ENCODE results near the gene NPY4R2. TPM values are rescaled to one million over a fixed set of nuclear protein-coding genes. Genes with fewer than 3 reads are reported as not detected.
"Not testable (repeated sequence)": the region's sequence is repeated elsewhere in the genome, so short reads cannot be mapped to it uniquely, and the experiment has no call there.

NPY4R2 gene
- polyA plus RNA-seq, 3 donors = 0.19 TPM; not detected in 2

DNA sequence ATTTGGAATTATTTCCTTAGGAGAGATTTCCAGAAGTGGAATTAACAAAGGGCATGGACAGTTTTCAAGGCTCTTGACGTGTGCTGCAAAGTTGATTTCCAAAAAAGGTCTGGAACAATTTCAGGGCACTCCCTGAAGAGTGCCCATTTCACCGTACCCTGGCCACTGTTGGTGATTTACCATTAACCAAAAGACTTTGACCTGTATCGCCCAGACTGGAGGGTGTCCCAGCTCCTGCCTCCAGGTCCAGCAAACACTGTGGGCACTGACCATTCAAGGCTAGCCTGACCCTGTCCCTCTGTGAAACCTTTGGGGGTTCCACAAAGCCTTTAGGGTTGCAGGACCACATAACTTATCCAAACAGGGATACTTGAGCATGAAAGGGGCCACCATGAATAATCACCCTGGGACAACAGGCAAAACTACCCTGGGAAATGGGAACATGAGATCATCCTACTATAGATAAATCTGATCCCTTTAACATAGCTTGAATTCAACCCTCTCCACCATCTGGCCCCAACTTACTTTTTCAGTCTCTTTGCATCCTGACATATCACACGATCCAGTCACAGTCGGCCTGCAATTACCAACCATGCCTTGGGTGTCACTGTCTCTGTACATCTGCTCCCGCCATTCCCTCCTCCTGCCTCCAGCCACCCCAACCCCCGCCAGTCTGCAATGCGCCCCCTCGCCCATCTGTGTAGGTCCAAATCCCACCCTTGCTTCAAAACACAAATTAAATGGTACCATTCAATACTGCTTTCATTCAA is 8.9 kb downstream of the NPY4R2 start:
- no CpG with 5 or more reads among the region's 9 CpGs for WGBS, 3 donors
- not testable (repeated sequence) for H3K27ac ChIP-seq (ENCODE audit: low read depth, low read length)

DNA sequence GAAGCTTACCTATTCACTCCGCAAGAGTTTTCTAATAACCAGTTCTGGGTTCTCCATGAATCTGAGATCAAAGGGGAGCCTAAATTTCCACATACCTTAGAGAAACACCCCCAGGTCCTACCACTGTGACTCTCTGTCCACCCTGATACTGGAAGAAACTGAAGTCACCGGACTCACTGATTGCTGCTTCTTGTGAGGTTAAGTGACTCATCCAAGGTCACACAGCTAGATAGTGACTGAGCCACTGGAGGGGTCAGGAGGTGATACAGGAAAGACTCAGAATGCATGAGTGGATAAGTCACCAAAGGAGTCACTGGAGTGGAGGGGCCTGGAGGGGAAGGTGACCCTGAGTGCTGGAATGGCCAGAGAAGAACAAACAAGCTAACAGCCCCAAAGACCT is 9.8 kb downstream of the NPY4R2 start:
- no CpG with 5 or more reads among the region's 2 CpGs for WGBS, 3 donors
- H3K27ac ChIP-seq (ENCODE audit: low read depth, low read length) = not testable (repeated sequence)

DNA sequence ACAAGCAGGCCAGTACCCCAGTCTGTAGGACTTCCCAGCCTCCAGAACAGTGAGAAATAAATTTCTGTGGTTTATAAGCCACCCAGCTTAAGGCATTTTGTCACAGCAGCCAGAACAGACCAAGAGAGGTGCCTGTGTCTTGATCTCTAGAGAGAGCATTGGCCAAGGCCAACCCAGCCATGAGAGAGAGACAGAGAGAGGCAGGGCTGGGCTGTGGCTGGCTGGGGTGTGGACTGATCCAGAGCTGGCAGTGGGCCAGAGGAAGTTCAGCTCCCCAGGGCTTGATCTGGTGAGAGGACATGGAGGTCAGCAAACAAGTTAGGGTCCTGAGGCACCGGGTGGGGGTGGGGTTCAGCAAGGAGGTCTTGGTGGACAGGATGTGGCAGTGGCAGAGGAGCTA is 14.4 kb downstream of the NPY4R2 start:
- WGBS, 3 donors = 67% methylated on average over 1 of the region's 1 CpG; no CpG with 5 or more reads in 2 of the 3 donors
- not testable (repeated sequence) for H3K27ac ChIP-seq (ENCODE audit: low read depth, low read length)

DNA sequence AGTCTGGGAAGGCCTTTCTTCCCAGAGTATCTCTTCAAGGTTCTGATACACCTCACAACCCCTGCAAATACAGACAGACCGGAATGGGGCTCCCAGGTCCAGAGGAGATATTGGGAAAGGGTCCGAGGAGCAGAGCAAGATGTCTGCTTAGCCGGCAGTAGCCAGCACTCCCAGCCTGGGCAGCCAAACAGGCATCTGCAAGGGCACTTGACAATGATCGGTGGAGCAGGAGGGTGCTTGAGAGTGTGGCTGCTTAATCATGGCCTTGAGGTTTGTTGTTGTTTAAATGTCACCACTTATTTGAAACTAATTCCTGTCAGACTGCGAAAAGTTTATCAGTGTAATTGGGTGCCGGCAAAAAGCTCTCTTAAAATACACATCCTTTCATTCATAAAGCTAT is 15.0 kb downstream of the NPY4R2 start:
- H3K27ac ChIP-seq (ENCODE audit: low read depth, low read length) = not testable (repeated sequence)
- WGBS, 3 donors = 96% methylated on average over 3 of the region's 6 CpGs; no CpG with 5 or more reads in 2 of the 3 donors

DNA sequence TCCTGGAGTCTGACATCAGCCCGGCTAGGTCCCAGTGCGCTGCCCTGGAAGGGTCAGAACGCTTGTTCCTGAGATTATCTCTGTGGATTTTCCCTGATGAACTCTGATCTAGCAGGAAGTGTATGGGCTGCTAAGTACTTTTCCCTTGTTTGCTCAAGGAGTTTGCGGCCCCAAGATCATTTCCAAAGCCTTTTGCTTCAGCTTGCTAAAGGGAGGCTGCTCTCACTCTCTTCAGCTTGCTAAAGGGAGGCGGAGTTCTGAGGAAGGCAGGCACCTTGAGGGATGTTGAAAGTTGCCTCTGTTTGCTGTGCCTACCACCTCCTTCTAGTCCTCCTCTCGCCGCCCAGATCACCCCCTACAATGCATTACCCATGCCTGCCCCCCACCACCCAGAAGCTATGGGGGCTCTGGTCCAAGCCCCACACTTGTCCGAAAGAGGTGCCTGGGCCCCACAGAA is 18.3 kb downstream of the NPY4R2 start:
- 62 to 82% (median 79%) methylated on average over 7 of the region's 8 CpGs for WGBS, 3 donors
- H3K27ac ChIP-seq (ENCODE audit: low read depth, low read length) = not testable (repeated sequence)

DNA sequence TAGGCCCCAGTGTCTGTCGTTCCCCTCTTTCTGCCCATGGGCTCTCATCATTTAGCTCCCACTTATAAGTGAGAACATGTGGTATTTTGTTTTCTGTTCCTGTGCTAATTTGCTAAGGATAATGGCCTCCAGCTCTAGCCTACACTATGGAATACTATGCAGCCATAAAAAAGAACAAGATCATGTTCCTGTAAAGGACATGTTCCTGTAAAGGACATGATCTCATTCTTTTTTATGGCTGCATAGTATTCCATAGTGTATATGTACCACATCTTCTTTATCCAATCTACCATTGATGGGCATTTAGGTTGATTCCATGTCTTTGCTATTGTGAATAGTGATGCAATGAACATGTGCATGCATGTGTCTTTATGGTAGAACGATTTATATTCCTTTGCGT is 19.2 kb downstream of the NPY4R2 start:
- 85% methylated on average over 1 of the region's 3 CpGs; no CpG with 5 or more reads in 2 of the 3 donors for WGBS, 3 donors

DNA sequence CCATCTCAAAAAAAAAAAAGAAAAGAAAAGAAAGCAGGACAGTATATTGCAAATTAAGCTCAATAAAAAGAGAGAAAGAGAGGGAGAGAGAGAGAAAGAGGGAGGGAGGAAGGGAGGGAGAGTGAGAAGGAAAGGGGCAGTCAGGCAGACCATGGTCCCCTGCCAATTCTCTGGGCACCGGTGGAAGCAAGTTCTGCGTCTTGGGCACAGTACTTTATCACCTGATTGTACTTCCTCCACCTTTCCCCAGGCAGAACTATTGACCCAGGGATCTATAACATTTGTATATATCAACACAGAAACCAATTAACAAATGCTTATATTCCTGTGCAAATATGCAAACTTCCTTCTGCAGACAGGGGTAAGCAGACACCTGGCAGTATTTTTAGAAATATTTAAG is 22.4 kb downstream of the NPY4R2 start:
- 8 to 42% (median 34%) methylated on average over 2 of the region's 2 CpGs for WGBS, 3 donors
- not testable (repeated sequence) for H3K27ac ChIP-seq (ENCODE audit: low read depth, low read length)

More for the DNA sequence above, 19.2 kb downstream of the NPY4R2 start:
- H3K27ac ChIP-seq (ENCODE audit: low read depth, low read length) = not testable (repeated sequence)

DNA sequence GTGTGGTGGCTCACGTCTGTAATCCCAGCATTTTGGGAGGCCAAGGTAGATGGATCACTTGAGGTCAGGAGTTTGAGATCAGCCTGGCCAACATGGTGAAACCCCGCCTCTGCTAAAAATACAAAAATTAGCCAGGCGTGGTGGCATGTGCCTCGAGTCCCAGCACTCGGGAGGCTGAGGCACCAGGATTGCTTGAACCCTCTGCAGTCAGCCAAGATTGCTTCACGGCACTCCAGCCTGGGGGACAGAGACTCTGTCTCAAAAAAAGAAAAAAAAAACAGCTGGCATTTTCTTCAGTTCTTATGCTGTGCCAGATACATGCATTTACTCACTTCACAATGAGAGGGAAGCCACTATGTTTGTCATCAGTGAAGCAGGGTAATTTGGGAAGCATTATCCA is 22.9 kb downstream of the NPY4R2 start:
- 66 to 77% (median 72%) methylated on average over 6 of the region's 6 CpGs for WGBS, 3 donors
- H3K27ac ChIP-seq (ENCODE audit: low read depth, low read length) = not testable (repeated sequence)

DNA sequence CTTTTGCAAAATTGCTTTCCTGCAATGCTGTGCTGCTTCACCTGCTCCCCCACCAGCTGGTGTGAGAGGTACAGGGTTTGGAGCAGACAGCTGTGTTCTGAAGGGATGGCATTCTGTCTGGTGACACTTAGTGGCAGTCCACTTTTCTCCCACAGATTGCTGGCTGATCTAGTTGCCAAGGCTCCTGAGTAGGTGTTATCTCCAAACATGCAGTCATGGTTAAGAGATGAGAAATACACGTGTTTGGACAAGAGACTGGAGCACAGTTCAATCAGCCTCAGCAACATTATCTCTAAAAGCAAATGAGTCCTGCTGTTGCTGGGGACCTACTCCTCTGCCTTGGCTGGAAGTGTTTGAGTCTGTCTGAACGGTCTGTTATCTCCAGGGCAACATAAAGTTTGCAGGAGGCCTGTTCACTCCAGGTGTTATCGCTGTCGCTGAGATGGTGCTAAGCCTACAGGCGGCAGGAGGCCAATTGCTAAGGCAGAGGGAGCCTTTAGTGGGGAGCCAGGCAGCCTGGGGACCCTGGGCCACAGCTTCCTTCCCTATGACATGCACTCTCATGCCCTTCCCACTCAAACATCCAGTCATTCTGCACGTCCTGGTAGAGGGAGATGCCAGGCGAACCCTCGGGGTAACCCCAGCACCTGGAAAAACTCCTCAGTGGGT is 24.0 kb downstream of the NPY4R2 start:
- not testable (repeated sequence) for H3K27ac ChIP-seq (ENCODE audit: low read depth, low read length)
- 24 to 70% (median 66%) methylated on average over 1 to 4 of the region's 8 CpGs for WGBS, 3 donors

DNA sequence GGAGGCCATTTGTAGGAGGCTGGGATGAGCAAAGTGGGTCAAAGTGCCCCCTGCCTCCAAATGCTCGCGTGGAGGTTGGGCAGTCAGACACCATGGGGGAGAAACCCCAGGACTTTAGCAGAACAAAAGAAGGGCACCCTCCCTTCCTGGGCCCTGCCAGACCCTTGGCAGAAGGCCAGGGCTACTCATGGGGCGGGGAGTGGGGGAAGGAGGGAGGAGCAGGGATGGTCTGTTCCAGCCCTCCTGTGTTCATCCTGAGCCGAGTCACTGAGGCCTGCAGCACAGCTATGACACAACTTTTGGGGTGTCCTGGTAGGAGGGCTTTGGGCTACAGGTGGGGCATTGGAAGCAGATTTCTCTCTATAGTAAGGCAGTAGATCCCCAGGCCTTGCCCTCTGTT is 24.9 kb downstream of the NPY4R2 start:
- H3K27ac ChIP-seq (ENCODE audit: low read depth, low read length) = not testable (repeated sequence)
- WGBS, 3 donors = 80% methylated on average over 1 of the region's 4 CpGs; no CpG with 5 or more reads in 2 of the 3 donors

DNA sequence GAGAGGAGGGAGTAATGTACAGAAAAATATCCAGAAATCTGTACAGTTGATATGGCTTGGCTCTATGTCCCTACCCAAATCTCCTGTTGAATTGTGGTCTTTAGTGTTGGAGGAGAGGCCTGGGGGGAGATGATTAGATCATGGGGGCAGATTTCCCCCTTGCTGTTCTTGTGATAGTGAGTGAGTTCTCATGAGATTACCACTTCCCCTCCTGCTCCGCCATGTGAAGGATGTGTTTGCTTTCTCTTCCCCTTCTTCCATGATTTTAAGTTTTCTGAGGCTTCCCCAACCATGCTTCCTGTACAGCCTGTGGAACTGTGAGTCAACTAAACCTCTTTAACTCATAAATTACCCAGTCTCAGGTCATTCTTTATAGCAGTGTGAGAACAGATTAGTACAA is 29.0 kb downstream of the NPY4R2 start:
- not testable (repeated sequence) for H3K27ac ChIP-seq (ENCODE audit: low read depth, low read length)
- 57 to 86% (median 78%) methylated on average over 1 of the region's 1 CpG for whole genome bisulfite sequencing, 3 donors

DNA sequence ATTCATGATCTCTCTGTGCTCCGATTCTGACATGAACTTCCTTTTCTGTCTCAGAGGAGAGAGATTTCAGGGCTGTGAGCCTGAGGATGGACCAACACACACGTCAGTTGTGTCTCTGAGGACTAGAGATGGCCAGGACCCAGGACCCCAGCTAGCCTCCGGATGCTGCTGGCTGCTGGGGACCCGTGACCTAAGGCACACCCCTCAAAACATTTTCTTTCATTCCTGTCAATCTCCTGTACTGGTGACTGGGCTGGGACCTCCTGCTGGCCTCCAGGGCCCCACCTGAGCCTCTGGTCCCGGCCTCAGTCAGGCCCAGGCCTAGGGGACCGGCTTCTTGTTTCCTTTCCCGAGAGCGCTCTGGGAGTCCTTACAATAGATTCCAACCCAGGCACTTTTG is 38.7 kb downstream of the NPY4R2 start:
- 65 to 80% (median 78%) methylated on average over 8 of the region's 8 CpGs for WGBS, 3 donors
- not testable (repeated sequence) for H3K27ac ChIP-seq (ENCODE audit: low read depth, low read length)

DNA sequence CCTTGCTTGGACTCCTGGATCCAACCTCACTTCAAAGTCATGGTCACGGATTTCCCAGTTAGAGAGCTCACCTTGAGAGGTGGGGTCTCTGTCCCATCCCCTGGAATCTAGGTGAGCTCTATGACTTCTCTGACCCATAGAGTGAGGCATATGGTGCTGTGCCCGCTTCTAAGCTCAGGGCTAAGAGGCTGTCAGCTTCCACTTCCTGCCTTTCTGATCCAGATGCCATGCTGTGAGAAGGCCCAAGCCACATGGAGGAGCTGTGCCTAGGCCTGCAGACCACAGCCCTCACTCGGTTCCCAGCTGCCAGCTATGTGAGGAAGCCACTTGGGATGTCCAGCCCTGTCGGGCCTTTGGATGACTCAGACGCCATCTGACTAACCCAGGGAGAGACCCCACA is 41.2 kb downstream of the NPY4R2 start:
- H3K27ac ChIP-seq (ENCODE audit: low read depth, low read length) = not testable (repeated sequence)
- WGBS, 3 donors = 81 to 100% (median 88%) methylated on average over 3 to 4 of the region's 5 CpGs

DNA sequence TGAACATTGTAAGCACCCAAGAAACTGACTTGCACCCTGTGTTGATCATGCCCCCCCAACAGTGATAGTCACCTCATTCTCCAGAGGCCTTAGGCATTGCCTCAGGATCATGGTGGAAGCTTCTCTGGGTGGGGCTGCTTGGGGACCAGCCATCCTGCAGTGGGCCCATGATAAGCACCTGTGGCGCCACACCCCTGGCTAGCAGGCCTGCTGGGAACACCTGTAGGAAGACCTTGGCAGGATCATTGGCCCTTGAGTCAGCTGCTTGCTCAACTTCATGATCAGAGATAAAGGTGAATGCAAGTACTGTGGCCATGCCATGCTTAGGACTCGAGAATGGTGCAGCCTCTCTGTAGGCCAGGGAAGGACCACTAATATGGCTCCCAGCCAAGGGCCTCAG is 42.2 kb downstream of the NPY4R2 start:
- H3K27ac ChIP-seq (ENCODE audit: low read depth, low read length) = not testable (repeated sequence)
- no CpG with 5 or more reads among the region's 2 CpGs for WGBS, 3 donors

DNA sequence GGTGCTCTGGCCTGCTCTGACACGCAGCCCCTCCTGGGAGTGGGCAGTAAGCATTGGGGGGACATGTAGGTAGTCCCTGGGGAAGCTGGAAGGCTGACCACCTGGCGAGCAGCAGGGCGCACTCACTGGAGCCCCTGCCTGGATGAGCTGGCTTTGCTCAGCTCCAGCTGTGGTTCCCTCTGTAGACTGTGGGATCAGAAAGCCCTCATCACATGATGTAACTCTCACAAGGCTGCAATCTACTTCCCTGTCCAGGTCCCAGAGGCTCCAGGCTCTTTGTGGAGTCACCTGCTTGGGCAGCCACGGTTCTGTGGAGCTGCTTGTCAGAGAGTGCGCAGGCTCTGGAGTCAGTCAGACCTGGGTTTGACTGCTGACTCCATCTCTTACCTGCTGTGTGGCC is 44.3 kb downstream of the NPY4R2 start:
- WGBS, 3 donors = no CpG with 5 or more reads among the region's 5 CpGs
- not testable (repeated sequence) for H3K27ac ChIP-seq (ENCODE audit: low read depth, low read length)

DNA sequence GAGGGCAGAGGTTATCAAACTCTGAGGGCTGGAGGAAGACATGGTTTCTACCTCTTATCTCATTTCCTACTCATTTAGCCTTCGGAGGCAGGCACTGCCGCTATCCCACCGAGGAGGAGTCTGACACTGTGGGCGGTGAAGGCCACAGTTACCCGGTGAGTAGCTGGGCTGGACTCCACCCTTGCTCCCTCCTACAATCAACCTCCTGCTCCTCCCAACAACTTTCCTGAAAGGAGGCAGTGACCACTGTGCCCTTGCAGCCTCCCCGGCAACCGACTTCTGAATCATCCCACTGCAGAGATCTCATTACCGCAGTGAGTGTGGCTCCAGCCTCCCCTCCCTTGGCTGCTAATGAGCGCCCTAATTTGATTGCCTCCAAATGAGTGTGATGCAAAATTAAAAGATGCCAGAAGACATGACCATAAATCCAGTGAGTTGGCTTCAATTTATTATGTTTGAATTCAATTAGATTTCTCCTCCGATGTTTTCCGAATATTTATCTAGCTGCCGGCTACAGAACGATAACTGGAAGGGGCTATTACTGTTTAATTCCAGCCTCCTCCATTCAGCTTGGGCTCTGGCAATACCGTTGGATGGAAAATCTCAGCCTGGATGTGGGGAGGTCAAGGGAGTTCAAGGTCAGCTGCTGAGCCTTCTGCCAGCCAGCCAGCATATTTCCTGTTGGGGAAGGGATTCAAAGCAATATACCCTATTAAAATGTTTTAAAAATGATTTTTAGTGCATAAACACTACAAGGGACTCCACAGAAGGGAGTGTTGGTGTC is 46.0 kb downstream of the NPY4R2 start:
- 27 to 51% (median 29%) methylated on average over 5 of the region's 14 CpGs for WGBS, 3 donors

DNA sequence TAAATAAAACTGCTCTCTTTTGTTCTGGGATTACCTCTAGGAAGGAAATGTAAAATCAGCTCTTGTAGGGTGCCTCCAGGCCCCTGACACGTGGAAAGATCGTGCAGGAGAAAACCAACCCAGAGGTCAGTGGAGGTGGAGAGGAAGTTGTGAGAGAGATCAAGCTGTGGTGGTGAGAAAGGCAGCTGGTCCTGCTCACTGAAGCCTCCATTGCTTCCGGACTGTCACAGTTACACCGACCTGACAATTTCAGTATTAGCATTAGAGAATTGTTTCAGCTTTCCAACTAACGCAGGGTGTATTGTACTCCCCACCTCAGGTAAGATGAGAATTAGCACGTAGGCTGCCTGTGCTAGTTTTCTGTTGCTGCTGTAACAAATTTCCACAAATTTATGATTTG is 50.5 kb downstream of the NPY4R2 start:
- not testable (repeated sequence) for H3K27ac ChIP-seq (ENCODE audit: low read depth, low read length)
- WGBS, 3 donors = 73 to 83% (median 81%) methylated on average over 4 of the region's 6 CpGs

More for the DNA sequence above, 46.0 kb downstream of the NPY4R2 start:
- not testable (repeated sequence) for H3K27ac ChIP-seq (ENCODE audit: low read depth, low read length)

DNA sequence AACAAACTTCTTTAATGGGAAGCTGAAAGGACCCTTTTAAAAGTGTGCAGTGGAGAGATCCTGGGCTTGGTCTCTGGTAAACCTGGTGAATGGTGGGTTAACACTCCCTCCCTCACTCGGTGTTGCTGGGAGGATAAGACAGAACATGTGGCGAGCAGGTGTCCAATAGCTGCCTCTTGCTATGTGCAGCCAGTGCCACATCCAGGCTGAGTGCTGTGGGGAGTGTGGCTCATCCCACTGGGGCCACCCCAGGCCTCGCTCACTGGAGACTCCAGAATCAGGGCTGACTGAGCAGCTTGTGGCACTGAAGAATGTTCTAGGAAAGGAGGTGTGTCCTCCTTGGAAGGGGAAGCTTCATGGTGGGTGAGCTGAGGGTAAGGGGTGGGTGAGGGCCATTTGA is 51.6 kb downstream of the NPY4R2 start:
- 68 to 85% (median 84%) methylated on average over 3 of the region's 3 CpGs for WGBS, 3 donors
- not testable (repeated sequence) for H3K27ac ChIP-seq (ENCODE audit: low read depth, low read length)

DNA sequence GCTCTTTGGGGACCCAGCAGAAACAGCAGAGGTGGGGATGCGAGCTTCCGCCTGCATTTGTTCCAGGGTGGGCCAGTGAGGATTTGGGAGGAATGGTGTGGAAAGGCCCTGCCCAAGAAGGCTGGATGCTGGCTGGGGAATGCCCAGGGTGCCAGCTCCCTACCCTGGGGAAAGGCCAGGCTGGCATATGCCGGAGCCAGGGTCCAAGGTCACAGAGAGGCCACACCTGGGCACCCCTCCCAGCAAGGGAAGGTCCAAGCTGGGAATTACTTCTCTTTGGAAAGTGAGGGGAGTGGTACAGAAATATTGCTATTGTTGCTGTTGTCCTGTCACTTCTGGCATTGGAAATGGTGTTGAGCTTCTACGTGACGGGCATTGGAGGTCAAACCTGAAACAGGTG is 53.1 kb downstream of the NPY4R2 start:
- no CpG with 5 or more reads among the region's 5 CpGs for WGBS, 3 donors
- H3K27ac ChIP-seq (ENCODE audit: low read depth, low read length) = not testable (repeated sequence)

All from adipose tissue (tissue), 3 donors.